GM19240 (cell line): ENCODE data around the gene HUNK.
"Not testable (repeated sequence)": the region's sequence is repeated elsewhere in the genome, so short reads cannot be mapped to it uniquely, and the experiment has no call there.

Experiments
- DNase-seq: peaks from one replicate; pipeline ENCODE4 v3.0.0; 2011; ENCODE audit warnings: low spot score; ENCODE audit not compliant: insufficient read length

Gene HUNK

GRCh38 chr21:31872452-31873274, at the start of gene HUNK:
Gene HUNK, plus strand, starts transcription at chr21:31873020. Its CDS starts 655 bp downstream, at chr21:31873675.
- DNase-seq, result no peak

- no peak for DNase-seq
These were observed 42.9 kb upstream of the HUNK start for GRCh38 chr21:31829736-31830472.

GRCh38 chr21:31830701-31831100, 42.1 kb upstream of the HUNK start:
- no peak for DNase-seq

GRCh38 chr21:31837041-31837440, 35.8 kb upstream of the HUNK start:
- DNase-seq, result no peak

GRCh38 chr21:31837618-31838390, 35.0 kb upstream of the HUNK start:
- DNase-seq, result no peak

GRCh38 chr21:31838586-31839355, 34.0 kb upstream of the HUNK start:
- DNase-seq, result no peak

- DNase-seq, result no peak
These were observed 28.6 kb upstream of the HUNK start for GRCh38 chr21:31844206-31844605.

GRCh38 chr21:31845151-31845729, 27.6 kb upstream of the HUNK start:
- DNase-seq, result no peak

GRCh38 chr21:31846690-31847089, 26.1 kb upstream of the HUNK start:
- DNase-seq, result no peak

GRCh38 chr21:31847761-31848160, 25.1 kb upstream of the HUNK start:
- no peak for DNase-seq

GRCh38 chr21:31848326-31848985, 24.4 kb upstream of the HUNK start:
- DNase-seq, result no peak

GRCh38 chr21:31850886-31851285, 21.9 kb upstream of the HUNK start:
- no peak for DNase-seq

GRCh38 chr21:31855180-31855579, 17.6 kb upstream of the HUNK start:
- no peak for DNase-seq

- no peak for DNase-seq
These were observed 15.7 kb upstream of the HUNK start for GRCh38 chr21:31857096-31857495.

GRCh38 chr21:31857631-31858030, 15.2 kb upstream of the HUNK start:
- not testable (repeated sequence) for DNase-seq

- DNase-seq, result no peak
These were observed 12.0 kb upstream of the HUNK start for GRCh38 chr21:31860851-31861250.

- DNase-seq, result no peak
These were observed 10.7 kb upstream of the HUNK start for GRCh38 chr21:31862078-31862477.

- no peak for DNase-seq
These were observed 7.3 kb upstream of the HUNK start for GRCh38 chr21:31865429-31865970.

GRCh38 chr21:31866077-31866511, 6.7 kb upstream of the HUNK start:
- peak; percentile 44 for DNase-seq

- DNase-seq, result no peak
These were observed 3.1 kb upstream of the HUNK start for GRCh38 chr21:31869750-31870149.
